Measurements from ENCODE around the gene SPOP. TPM values are rescaled to one million over a fixed set of nuclear protein-coding genes. Genes with fewer than 3 reads are reported as not detected.
"Not testable (repeated sequence)": the region's sequence is repeated elsewhere in the genome, so short reads cannot be mapped to it uniquely, and the experiment has no call there.

The SPOP gene
- total RNA-seq, 1 experiment from 2014 or later = 58.0 TPM

DNA sequence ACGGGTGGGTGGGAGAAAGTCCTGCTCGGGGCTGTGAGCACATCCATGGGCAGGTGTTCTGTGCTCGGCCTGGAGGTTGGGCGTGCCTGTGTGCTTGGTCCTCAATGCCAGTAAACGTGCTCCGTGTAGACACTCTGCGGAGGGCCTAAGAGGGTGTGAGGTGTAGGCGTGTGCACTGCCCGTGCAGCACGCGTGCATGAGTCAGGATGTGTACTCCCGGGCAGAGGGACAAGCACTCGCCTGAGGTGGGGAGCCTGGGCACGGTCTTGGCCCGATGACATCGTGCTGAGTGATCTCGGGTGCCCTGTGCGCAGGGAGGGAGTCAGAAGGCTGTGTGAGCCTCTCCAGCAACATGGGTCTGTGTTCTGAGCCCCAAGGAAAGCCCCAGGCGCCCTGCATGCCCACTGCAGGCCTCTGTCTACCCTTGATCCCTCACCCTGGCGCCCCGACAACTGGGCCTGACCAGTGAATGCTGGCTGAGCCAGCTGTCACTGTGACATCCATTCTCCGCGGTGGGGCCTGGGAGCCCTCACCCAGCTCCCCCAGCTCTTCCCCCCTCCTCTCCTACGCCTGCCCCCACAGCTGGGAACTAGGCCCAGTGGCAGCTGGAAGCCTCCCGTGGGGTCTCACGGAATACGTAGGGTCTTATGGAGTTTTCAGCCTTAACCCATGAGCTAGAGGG is 125.7 kb downstream of the SPOP start:
- no peak for ATAC-seq
- DNase-seq (ENCODE audit: low read depth, low spot score) = no peak
- Histone ChIP-seq H3K4me1 (ENCODE audit: control insufficient read depth, insufficient read depth, low read length) (peaks cover 4% of the 10 kb centered on the region; the same call in 1 of the 2 replicates), H3K36me3 (ENCODE audit: control insufficient read depth, insufficient read depth, low read length) (no peaks in the 10 kb centered on the region), H3K4me3 (ENCODE audit: low read depth in 2 of 2, low read length in 2 of 2) (no peak overlapping the region), H3K27me3 (ENCODE audit: control insufficient read depth, insufficient read depth, low read length) (no peaks in the 10 kb centered on the region), H3K9me3 (ENCODE audit: control insufficient read depth, insufficient read depth, low read depth, low read length) (no peaks in the 10 kb centered on the region), H3K27ac (ENCODE audit: low read length) (no peak overlapping the region)
- TF ChIP-seq, protein P1, sequence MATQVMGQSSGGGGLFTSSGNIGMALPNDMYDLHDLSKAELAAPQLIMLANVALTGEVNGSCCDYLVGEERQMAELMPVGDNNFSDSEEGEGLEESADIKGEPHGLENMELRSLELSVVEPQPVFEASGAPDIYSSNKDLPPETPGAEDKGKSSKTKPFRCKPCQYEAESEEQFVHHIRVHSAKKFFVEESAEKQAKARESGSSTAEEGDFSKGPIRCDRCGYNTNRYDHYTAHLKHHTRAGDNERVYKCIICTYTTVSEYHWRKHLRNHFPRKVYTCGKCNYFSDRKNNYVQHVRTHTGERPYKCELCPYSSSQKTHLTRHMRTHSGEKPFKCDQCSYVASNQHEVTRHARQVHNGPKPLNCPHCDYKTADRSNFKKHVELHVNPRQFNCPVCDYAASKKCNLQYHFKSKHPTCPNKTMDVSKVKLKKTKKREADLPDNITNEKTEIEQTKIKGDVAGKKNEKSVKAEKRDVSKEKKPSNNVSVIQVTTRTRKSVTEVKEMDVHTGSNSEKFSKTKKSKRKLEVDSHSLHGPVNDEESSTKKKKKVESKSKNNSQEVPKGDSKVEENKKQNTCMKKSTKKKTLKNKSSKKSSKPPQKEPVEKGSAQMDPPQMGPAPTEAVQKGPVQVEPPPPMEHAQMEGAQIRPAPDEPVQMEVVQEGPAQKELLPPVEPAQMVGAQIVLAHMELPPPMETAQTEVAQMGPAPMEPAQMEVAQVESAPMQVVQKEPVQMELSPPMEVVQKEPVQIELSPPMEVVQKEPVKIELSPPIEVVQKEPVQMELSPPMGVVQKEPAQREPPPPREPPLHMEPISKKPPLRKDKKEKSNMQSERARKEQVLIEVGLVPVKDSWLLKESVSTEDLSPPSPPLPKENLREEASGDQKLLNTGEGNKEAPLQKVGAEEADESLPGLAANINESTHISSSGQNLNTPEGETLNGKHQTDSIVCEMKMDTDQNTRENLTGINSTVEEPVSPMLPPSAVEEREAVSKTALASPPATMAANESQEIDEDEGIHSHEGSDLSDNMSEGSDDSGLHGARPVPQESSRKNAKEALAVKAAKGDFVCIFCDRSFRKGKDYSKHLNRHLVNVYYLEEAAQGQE (IDR thresholded peaks at IDR 0.05; ENCODE audit: insufficient read depth in 1 of 2, low read depth in 2 of 2, low read length in 1 of 2) = no peak
- TF ChIP-seq SIN3A (IDR thresholded peaks at IDR 0.05; ENCODE audit: borderline replicate concordance, insufficient read depth, low read depth, low read length) = no peak
- TF ChIP-seq, protein P2, sequence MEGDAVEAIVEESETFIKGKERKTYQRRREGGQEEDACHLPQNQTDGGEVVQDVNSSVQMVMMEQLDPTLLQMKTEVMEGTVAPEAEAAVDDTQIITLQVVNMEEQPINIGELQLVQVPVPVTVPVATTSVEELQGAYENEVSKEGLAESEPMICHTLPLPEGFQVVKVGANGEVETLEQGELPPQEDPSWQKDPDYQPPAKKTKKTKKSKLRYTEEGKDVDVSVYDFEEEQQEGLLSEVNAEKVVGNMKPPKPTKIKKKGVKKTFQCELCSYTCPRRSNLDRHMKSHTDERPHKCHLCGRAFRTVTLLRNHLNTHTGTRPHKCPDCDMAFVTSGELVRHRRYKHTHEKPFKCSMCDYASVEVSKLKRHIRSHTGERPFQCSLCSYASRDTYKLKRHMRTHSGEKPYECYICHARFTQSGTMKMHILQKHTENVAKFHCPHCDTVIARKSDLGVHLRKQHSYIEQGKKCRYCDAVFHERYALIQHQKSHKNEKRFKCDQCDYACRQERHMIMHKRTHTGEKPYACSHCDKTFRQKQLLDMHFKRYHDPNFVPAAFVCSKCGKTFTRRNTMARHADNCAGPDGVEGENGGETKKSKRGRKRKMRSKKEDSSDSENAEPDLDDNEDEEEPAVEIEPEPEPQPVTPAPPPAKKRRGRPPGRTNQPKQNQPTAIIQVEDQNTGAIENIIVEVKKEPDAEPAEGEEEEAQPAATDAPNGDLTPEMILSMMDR (IDR thresholded peaks at IDR 0.05) = no peak
- TF ChIP-seq POLR2AphosphoS5 (IDR thresholded peaks at IDR 0.05; ENCODE audit: low read depth, low read length) = no peak
- TF ChIP-seq TCF7L2 (IDR thresholded peaks at IDR 0.05; ENCODE audit: low read depth, low read length) = no peak
- CTCF ChIA-PET = interaction anchor here (0.6 kb wide), 1 partner anchor 235 kb away, joined by 3 read pairs; no protein-coding TSS in a partner anchor
- POLR2A ChIA-PET = no interaction called here
- no TSS peak for BruUV-seq (replicated peaks)
- in situ Hi-C loops (cut with HindIII; ENCODE audit: low pct_unique_long_range_greater_than_20kb, low sequenced_read_pairs) = no loop called here
- intact Hi-C loops (cut with micrococcal nuclease; ENCODE audit: unreplicated experiment) = loop anchor here (5.0 kb wide), 1 partner anchor 55 kb away; the partner anchor contains the start of gene NGFR

DNA sequence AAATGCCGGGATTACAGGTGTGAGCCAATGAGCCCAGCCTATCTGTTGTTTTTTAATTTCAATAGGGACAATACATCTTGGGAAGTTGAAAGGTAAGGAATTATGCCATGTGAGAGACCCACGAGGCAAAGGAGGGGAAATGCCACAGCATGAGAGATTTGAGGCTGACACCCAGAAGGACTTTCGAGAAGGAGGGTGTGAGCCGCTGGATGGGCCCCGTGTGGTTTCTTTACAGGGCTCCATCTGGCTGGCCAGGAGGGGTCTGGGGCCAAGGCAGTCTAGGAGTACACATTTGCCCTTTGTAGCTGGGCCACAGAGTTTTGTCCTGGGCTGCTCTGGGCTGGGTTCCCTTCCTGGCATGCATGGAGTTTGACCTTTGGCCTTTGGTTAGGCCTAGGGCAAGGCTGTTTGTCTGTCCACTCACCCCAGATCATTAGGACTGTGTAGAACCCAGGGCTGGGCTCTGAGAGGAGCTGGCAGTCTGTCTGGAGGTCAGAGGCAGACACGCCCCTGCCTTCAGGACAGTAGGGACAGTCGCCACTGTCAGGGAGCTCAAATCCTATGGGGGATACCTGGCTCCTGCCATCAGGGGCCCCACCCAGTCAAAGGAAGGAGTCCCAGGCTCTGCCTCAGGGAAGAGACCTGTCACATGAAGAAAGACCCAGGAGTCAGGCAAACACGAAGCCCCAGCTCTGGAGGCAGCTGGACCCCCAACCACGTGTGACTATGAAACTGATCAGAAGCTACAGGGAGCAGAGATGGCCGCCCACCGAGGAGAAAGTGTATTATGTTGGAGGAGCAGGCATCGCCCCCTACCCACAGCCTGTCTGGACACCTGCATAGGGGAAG is 126.5 kb downstream of the SPOP start:
- ChIA-PET CTCF (interaction anchor here (0.6 kb wide), 1 partner anchor 234 kb away, joined by 3 read pairs; no protein-coding TSS in a partner anchor), POLR2A (no interaction called here)
- intact Hi-C loops (cut with micrococcal nuclease; ENCODE audit: unreplicated experiment) (loop anchor here (5.0 kb wide), 1 partner anchor 54 kb away; the partner anchor contains the start of gene NGFR), in situ Hi-C loops (cut with HindIII; ENCODE audit: low pct_unique_long_range_greater_than_20kb, low sequenced_read_pairs) (no loop called here)
- Histone ChIP-seq H3K27ac (ENCODE audit: low read length) (no peak overlapping the region), H3K4me1 (ENCODE audit: control insufficient read depth, insufficient read depth, low read length) (peaks cover 4% of the 10 kb centered on the region; the same call in 1 of the 2 replicates), H3K36me3 (ENCODE audit: control insufficient read depth, insufficient read depth, low read length) (no peaks in the 10 kb centered on the region), H3K9me3 (ENCODE audit: control insufficient read depth, insufficient read depth, low read depth, low read length) (no peaks in the 10 kb centered on the region), H3K4me3 (ENCODE audit: low read depth in 2 of 2, low read length in 2 of 2) (no peak overlapping the region), H3K27me3 (ENCODE audit: control insufficient read depth, insufficient read depth, low read length) (no peaks in the 10 kb centered on the region)
- BruUV-seq (replicated peaks) = no TSS peak
- ATAC-seq (no peak), DNase-seq (ENCODE audit: low read depth, low spot score) (no peak)
- no peak for TF ChIP-seq SIN3A (IDR thresholded peaks at IDR 0.05; ENCODE audit: borderline replicate concordance, insufficient read depth, low read depth, low read length)

DNA sequence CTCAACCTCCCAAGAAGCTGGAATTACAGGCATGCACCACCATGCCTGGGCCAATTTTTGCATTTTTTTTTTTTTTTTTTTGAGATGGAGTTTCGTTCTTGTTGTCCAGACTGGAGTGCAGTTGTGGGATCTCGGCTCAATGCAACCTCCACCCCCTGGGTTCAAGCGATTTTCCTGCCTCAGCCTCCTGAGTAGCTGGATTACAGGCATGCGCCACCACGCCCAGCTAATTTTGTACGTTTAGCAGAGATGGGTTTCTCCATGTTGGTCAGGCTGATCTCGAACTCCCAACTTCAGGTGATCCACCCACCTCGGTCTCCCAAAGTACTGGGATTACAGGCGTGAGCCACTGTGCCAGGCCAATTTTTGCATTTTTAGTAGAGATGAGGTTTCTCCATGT is 127.1 kb downstream of the SPOP start:
- H3K27me3 ChIP-seq (ENCODE audit: control insufficient read depth, insufficient read depth, low read length); ATAC-seq; DNase-seq (ENCODE audit: low read depth, low spot score); H3K4me3 ChIP-seq (ENCODE audit: low read depth in 2 of 2, low read length in 2 of 2); POLR2A ChIA-PET; H3K36me3 ChIP-seq (ENCODE audit: control insufficient read depth, insufficient read depth, low read length); H3K9me3 ChIP-seq (ENCODE audit: control insufficient read depth, insufficient read depth, low read depth, low read length); in situ Hi-C loops (cut with HindIII; ENCODE audit: low pct_unique_long_range_greater_than_20kb, low sequenced_read_pairs); H3K4me1 ChIP-seq (ENCODE audit: control insufficient read depth, insufficient read depth, low read length); BruUV-seq (replicated peaks); H3K27ac ChIP-seq (ENCODE audit: low read length); CTCF ChIA-PET: not testable (repeated sequence)
- intact Hi-C loops (cut with micrococcal nuclease; ENCODE audit: unreplicated experiment) = loop anchor here (5.0 kb wide), 1 partner anchor 53 kb away; the partner anchor contains the start of gene NGFR
